ENCODE data around the gene RAB28.

DNA sequence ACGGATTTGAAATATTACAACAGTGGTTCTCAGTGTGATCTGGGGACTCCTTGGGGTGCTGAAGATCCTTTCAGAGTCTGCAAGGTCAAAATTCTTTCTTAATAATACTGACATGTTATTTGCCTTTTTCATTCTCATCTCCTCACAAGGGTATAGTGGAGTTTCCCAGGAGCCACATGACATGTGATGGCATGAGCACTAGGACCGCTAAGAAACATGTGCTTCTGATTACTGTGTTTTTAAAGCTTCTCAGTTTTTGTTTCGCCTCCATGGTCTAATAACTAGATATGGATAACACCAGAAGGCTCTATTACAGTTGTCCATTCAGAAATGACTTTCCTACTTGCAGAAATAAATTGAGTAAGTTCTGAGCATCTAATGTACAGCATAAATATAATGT, 156.1 kb downstream of the RAB28 start:
- no peak for TF ChIP-seq CHD2 (IDR thresholded peaks at IDR 0.05; ENCODE audit: low read length)
- TF ChIP-seq, protein P1, sequence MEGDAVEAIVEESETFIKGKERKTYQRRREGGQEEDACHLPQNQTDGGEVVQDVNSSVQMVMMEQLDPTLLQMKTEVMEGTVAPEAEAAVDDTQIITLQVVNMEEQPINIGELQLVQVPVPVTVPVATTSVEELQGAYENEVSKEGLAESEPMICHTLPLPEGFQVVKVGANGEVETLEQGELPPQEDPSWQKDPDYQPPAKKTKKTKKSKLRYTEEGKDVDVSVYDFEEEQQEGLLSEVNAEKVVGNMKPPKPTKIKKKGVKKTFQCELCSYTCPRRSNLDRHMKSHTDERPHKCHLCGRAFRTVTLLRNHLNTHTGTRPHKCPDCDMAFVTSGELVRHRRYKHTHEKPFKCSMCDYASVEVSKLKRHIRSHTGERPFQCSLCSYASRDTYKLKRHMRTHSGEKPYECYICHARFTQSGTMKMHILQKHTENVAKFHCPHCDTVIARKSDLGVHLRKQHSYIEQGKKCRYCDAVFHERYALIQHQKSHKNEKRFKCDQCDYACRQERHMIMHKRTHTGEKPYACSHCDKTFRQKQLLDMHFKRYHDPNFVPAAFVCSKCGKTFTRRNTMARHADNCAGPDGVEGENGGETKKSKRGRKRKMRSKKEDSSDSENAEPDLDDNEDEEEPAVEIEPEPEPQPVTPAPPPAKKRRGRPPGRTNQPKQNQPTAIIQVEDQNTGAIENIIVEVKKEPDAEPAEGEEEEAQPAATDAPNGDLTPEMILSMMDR (IDR thresholded peaks at IDR 0.05; ENCODE audit: control extremely low read depth in 1 of 3, insufficient read depth in 1 of 3, low read depth in 1 of 3, low read length in 3 of 3), result no peak
- no peak for TF ChIP-seq EZH2 (IDR thresholded peaks at IDR 0.05; ENCODE audit: low read depth, low read length, severe bottlenecking)
- TF ChIP-seq POLR2A (IDR thresholded peaks at IDR 0.05; ENCODE audit: control extremely low read depth in 1 of 2, low read depth in 2 of 2, low read length in 2 of 2), result no peak
- TF ChIP-seq BACH1 (IDR thresholded peaks at IDR 0.05; ENCODE audit: low read length), result no peak
- no peak for TF ChIP-seq EP300 (IDR thresholded peaks at IDR 0.05; ENCODE audit: borderline replicate concordance in 1 of 2, low read depth in 2 of 2, low read length in 2 of 2)
- TF ChIP-seq, protein P2, sequence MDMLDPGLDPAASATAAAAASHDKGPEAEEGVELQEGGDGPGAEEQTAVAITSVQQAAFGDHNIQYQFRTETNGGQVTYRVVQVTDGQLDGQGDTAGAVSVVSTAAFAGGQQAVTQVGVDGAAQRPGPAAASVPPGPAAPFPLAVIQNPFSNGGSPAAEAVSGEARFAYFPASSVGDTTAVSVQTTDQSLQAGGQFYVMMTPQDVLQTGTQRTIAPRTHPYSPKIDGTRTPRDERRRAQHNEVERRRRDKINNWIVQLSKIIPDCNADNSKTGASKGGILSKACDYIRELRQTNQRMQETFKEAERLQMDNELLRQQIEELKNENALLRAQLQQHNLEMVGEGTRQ (IDR thresholded peaks at IDR 0.05; ENCODE audit: low read length), result no peak
- no peak for TF ChIP-seq GABPA (IDR thresholded peaks at IDR 0.05; ENCODE audit: borderline replicate concordance, insufficient read depth, low read length)
- no peak for TF ChIP-seq POLR2AphosphoS5 (IDR thresholded peaks at IDR 0.05; ENCODE audit: low read depth, low read length)
- TF ChIP-seq, protein P3, sequence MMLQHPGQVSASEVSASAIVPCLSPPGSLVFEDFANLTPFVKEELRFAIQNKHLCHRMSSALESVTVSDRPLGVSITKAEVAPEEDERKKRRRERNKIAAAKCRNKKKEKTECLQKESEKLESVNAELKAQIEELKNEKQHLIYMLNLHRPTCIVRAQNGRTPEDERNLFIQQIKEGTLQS (IDR thresholded peaks at IDR 0.05; ENCODE audit: insufficient read depth, low read depth, low read length), result no peak
- TF ChIP-seq EGR1 (IDR thresholded peaks at IDR 0.05; ENCODE audit: borderline replicate concordance, low read depth, low read length), result no peak
- no peak for TF ChIP-seq HDAC6 (IDR thresholded peaks at IDR 0.05; ENCODE audit: low read depth, low read length)
- no peak for TF ChIP-seq RFX5 (IDR thresholded peaks at IDR 0.05; ENCODE audit: borderline replicate concordance, low read depth, low read length)

Data from H1 (cell line).